ENCODE data around the gene HKDC1.

HKDC1 gene

DNA sequence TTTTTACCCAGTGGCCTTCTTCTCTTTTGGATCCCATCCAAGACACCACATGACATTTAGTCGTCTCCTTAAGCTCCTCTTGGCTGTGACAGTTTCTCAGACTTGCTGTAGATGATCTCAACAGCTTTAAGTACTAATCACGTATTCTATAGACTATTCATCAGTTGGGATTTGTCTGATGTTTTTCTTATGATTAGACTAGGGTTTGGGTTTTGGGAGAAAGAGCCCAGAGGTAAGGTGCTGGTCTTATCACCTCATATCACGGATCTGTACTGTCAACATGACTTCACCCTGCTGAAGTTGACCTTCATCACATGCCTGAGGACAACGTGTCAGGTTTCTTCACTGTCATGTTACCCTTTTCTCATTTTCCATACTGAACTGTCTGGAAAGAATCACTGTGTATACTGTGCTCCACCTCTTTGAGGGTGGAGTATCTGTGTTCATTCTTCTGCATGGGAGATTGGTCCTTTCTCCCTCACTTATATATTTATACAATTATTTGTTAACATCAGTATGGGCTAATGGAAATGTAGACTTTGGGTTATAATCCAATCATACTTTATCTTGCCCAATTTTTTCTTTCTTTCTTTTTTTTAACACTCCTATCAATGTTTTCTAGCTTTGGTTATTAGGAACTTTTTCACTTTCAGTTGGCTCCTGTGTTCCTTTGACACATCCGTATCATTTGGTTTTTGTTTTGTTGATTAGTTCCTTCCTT is 6.4 kb upstream of the HKDC1 start:
- TF ChIP-seq, protein P1, sequence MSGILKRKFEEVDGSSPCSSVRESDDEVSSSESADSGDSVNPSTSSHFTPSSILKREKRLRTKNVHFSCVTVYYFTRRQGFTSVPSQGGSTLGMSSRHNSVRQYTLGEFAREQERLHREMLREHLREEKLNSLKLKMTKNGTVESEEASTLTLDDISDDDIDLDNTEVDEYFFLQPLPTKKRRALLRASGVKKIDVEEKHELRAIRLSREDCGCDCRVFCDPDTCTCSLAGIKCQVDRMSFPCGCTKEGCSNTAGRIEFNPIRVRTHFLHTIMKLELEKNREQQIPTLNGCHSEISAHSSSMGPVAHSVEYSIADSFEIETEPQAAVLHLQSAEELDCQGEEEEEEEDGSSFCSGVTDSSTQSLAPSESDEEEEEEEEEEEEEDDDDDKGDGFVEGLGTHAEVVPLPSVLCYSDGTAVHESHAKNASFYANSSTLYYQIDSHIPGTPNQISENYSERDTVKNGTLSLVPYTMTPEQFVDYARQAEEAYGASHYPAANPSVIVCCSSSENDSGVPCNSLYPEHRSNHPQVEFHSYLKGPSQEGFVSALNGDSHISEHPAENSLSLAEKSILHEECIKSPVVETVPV (CRISPR knock-in tag; IDR thresholded peaks at IDR 0.05): no peak
- TF ChIP-seq ZC3H10 (CRISPR knock-in tag; IDR thresholded peaks at IDR 0.05) (no peak), ZFP30 (CRISPR knock-in tag; IDR thresholded peaks at IDR 0.05) (no peak), TOX (CRISPR knock-in tag; IDR thresholded peaks at IDR 0.05; ENCODE audit: borderline replicate concordance) (no peak), ZNF70 (CRISPR knock-in tag; IDR thresholded peaks at IDR 0.05) (no peak), OSR1 (CRISPR knock-in tag; IDR thresholded peaks at IDR 0.05) (no peak), RARB (CRISPR knock-in tag; IDR thresholded peaks at IDR 0.05) (no peak), ISL1 (CRISPR knock-in tag; IDR thresholded peaks at IDR 0.05) (no peak), ZNF565 (CRISPR knock-in tag; conservative IDR thresholded peaks at IDR 0.05; ENCODE audit: low read depth) (no peak), CSDC2 (CRISPR knock-in tag; IDR thresholded peaks at IDR 0.05) (no peak), ZFP3 (CRISPR knock-in tag; IDR thresholded peaks at IDR 0.05) (no peak)
- TF ChIP-seq, protein P2, sequence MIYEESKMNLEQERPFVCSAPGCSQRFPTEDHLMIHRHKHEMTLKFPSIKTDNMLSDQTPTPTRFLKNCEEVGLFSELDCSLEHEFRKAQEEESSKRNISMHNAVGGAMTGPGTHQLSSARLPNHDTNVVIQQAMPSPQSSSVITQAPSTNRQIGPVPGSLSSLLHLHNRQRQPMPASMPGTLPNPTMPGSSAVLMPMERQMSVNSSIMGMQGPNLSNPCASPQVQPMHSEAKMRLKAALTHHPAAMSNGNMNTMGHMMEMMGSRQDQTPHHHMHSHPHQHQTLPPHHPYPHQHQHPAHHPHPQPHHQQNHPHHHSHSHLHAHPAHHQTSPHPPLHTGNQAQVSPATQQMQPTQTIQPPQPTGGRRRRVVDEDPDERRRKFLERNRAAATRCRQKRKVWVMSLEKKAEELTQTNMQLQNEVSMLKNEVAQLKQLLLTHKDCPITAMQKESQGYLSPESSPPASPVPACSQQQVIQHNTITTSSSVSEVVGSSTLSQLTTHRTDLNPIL (CRISPR knock-in tag; IDR thresholded peaks at IDR 0.05; ENCODE audit: low read depth): no peak
- TF ChIP-seq, protein P3, sequence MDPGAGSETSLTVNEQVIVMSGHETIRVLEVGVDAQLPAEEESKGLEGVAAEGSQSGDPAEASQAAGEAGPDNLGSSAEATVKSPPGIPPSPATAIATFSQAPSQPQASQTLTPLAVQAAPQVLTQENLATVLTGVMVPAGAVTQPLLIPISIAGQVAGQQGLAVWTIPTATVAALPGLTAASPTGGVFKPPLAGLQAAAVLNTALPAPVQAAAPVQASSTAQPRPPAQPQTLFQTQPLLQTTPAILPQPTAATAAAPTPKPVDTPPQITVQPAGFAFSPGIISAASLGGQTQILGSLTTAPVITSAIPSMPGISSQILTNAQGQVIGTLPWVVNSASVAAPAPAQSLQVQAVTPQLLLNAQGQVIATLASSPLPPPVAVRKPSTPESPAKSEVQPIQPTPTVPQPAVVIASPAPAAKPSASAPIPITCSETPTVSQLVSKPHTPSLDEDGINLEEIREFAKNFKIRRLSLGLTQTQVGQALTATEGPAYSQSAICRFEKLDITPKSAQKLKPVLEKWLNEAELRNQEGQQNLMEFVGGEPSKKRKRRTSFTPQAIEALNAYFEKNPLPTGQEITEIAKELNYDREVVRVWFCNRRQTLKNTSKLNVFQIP (CRISPR knock-in tag; IDR thresholded peaks at IDR 0.05; ENCODE audit: borderline replicate concordance, low read depth): no peak
- TF ChIP-seq, protein P4, sequence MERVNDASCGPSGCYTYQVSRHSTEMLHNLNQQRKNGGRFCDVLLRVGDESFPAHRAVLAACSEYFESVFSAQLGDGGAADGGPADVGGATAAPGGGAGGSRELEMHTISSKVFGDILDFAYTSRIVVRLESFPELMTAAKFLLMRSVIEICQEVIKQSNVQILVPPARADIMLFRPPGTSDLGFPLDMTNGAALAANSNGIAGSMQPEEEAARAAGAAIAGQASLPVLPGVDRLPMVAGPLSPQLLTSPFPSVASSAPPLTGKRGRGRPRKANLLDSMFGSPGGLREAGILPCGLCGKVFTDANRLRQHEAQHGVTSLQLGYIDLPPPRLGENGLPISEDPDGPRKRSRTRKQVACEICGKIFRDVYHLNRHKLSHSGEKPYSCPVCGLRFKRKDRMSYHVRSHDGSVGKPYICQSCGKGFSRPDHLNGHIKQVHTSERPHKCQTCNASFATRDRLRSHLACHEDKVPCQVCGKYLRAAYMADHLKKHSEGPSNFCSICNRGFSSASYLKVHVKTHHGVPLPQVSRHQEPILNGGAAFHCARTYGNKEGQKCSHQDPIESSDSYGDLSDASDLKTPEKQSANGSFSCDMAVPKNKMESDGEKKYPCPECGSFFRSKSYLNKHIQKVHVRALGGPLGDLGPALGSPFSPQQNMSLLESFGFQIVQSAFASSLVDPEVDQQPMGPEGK (CRISPR knock-in tag; IDR thresholded peaks at IDR 0.05; ENCODE audit: borderline replicate concordance): no peak
- TF ChIP-seq, protein P5, sequence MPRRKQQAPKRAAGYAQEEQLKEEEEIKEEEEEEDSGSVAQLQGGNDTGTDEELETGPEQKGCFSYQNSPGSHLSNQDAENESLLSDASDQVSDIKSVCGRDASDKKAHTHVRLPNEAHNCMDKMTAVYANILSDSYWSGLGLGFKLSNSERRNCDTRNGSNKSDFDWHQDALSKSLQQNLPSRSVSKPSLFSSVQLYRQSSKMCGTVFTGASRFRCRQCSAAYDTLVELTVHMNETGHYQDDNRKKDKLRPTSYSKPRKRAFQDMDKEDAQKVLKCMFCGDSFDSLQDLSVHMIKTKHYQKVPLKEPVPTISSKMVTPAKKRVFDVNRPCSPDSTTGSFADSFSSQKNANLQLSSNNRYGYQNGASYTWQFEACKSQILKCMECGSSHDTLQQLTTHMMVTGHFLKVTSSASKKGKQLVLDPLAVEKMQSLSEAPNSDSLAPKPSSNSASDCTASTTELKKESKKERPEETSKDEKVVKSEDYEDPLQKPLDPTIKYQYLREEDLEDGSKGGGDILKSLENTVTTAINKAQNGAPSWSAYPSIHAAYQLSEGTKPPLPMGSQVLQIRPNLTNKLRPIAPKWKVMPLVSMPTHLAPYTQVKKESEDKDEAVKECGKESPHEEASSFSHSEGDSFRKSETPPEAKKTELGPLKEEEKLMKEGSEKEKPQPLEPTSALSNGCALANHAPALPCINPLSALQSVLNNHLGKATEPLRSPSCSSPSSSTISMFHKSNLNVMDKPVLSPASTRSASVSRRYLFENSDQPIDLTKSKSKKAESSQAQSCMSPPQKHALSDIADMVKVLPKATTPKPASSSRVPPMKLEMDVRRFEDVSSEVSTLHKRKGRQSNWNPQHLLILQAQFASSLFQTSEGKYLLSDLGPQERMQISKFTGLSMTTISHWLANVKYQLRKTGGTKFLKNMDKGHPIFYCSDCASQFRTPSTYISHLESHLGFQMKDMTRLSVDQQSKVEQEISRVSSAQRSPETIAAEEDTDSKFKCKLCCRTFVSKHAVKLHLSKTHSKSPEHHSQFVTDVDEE (CRISPR knock-in tag; IDR thresholded peaks at IDR 0.05): no peak

DNA sequence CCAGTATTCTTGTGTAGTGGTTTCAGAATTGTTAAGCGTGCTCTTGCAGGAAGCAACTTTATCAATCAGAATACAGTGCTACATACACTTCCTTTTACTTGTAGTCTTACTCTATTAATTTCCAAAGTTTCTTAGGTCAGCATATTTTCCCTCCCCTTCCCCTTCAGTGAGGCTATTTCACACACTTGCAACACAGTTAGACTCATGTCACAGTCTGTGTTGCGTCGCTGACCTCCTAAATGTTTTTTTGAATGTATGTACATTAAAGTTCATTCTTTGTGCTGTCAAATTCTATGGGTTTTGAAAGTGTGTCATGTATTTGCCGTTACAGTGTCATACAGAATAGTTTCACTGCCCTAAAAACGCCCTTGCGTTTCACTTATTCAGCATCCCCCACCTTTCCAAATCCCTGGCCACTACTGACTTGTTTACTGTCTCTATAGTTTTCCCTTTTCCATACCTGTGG is 5.4 kb upstream of the HKDC1 start:
- ATAC-seq: no peak
- TF ChIP-seq TOX (CRISPR knock-in tag; IDR thresholded peaks at IDR 0.05; ENCODE audit: borderline replicate concordance) (no peak), ZFP3 (CRISPR knock-in tag; IDR thresholded peaks at IDR 0.05) (no peak), ZNF70 (CRISPR knock-in tag; IDR thresholded peaks at IDR 0.05) (no peak), GLIS3 (CRISPR knock-in tag; IDR thresholded peaks at IDR 0.05) (no peak), BACH2 (CRISPR knock-in tag; IDR thresholded peaks at IDR 0.05; ENCODE audit: borderline replicate concordance) (no peak), SNAI2 (CRISPR knock-in tag; IDR thresholded peaks at IDR 0.05) (no peak), CSDC2 (CRISPR knock-in tag; IDR thresholded peaks at IDR 0.05) (no peak), ZNF8 (CRISPR knock-in tag; IDR thresholded peaks at IDR 0.05) (no peak), ZC3H10 (CRISPR knock-in tag; IDR thresholded peaks at IDR 0.05) (no peak), ARNTL (CRISPR knock-in tag; IDR thresholded peaks at IDR 0.05; ENCODE audit: borderline replicate concordance, low read depth) (no peak)
- TF ChIP-seq, protein P3 (CRISPR knock-in tag; IDR thresholded peaks at IDR 0.05; ENCODE audit: borderline replicate concordance, low read depth): no peak
- TF ChIP-seq, protein P5 (CRISPR knock-in tag; IDR thresholded peaks at IDR 0.05): no peak
- TF ChIP-seq, protein P2 (CRISPR knock-in tag; IDR thresholded peaks at IDR 0.05; ENCODE audit: low read depth): no peak

More for the DNA sequence above, 6.4 kb upstream of the HKDC1 start:
- no peak for ATAC-seq
